LoVo (cell line): ENCODE data around the gene CACNA1G.
A peak's percentile ranks its signal among the peaks of the same experiment; 100 is the strongest.

Experiments
- DNase-seq: peaks from one replicate; pipeline ENCODE4 v3.0.0-alpha.2; 2016; ENCODE audit warnings: low spot score

Gene CACNA1G

GRCh38 chr17:50632637-50633036 lies 72.1 kb downstream of the CACNA1G start:
- no peak for DNase-seq

GRCh38 chr17:50633683-50634082 lies 73.2 kb downstream of the CACNA1G start:
- DNase-seq: no peak

GRCh38 chr17:50634224-50634914 lies 73.9 kb downstream of the CACNA1G start, which contains the start of gene ABCC3:
TSS of gene ABCC3 (plus strand) at chr17:50634881. CDS start at chr17:50634937, 56 bp downstream.
- DNase-seq: peak; percentile 67

GRCh38 chr17:50634915-50635731 lies 74.6 kb downstream of the CACNA1G start:
- no peak for DNase-seq

GRCh38 chr17:50635732-50635981 lies 75.1 kb downstream of the CACNA1G start:
- no peak for DNase-seq

- no peak for DNase-seq
Measured at GRCh38 chr17:50635982-50636803, 75.7 kb downstream of the CACNA1G start.

GRCh38 chr17:50636804-50637195 lies 76.3 kb downstream of the CACNA1G start:
- no peak for DNase-seq

GRCh38 chr17:50637829-50638605 lies 77.5 kb downstream of the CACNA1G start:
- no peak for DNase-seq

- DNase-seq: peak; percentile 61
Measured at GRCh38 chr17:50638606-50638965, 78.1 kb downstream of the CACNA1G start.

GRCh38 chr17:50638966-50639713 lies 78.6 kb downstream of the CACNA1G start:
- peak; percentile 99 for DNase-seq

GRCh38 chr17:50640686-50641351 lies 80.3 kb downstream of the CACNA1G start:
- no peak for DNase-seq

GRCh38 chr17:50641357-50641756 lies 80.8 kb downstream of the CACNA1G start:
- no peak for DNase-seq

- no peak for DNase-seq
Measured at GRCh38 chr17:50642071-50642721, 81.7 kb downstream of the CACNA1G start.

GRCh38 chr17:50642722-50643656 lies 82.5 kb downstream of the CACNA1G start:
- no peak for DNase-seq

GRCh38 chr17:50645748-50646682 lies 85.5 kb downstream of the CACNA1G start:
- no peak for DNase-seq

- DNase-seq: no peak
Measured at GRCh38 chr17:50647187-50647586, 86.7 kb downstream of the CACNA1G start.

- DNase-seq: no peak
Measured at GRCh38 chr17:50649042-50649908, 88.8 kb downstream of the CACNA1G start.
